HFFc6 (cell line): ENCODE results near the gene CYP21A2. TPM values are rescaled to one million over a fixed set of nuclear protein-coding genes. Genes with fewer than 3 reads are reported as not detected.

Source experiments
- DNase-seq: peaks from one replicate; pipeline ENCODE4 v3.0.0-alpha.2; 2018
- H3K27ac Mint-ChIP-seq: 2 replicates; pipeline ENCODE4 v1.8.0; 2020; ENCODE audit warnings: mild to moderate bottlenecking, mixed read lengths
- H3K27me3 Mint-ChIP-seq: 2 replicates; pipeline ENCODE4 v1.8.0; 2021; ENCODE audit warnings: mild to moderate bottlenecking, moderate library complexity, mixed read lengths; ENCODE audit not compliant: insufficient read depth
- H3K36me3 Mint-ChIP-seq: 2 replicates; pipeline ENCODE4 v1.8.0; 2021; ENCODE audit warnings: low read depth, mixed read lengths
- H3K4me1 Mint-ChIP-seq: 2 replicates; pipeline ENCODE4 v1.8.0; 2020; ENCODE audit warnings: low read depth, mixed read lengths
- H3K4me3 Mint-ChIP-seq: 2 replicates; pipeline ENCODE4 v1.8.0; 2020; ENCODE audit warnings: mild to moderate bottlenecking, moderate library complexity, mixed read lengths
- H3K9me3 Mint-ChIP-seq: 2 replicates; pipeline ENCODE4 v1.8.0; 2020; ENCODE audit warnings: mild to moderate bottlenecking, mixed read lengths
- CTCF ChIP-seq: fragments of 200-600 bp; sonication (generic); IDR thresholded peaks from 2 replicates; pipeline ENCODE4 v1.5.0; 2021; ENCODE audit warnings: antibody characterized with exemption, mild to moderate bottlenecking
- total RNA-seq, 6 experiments: library from RNA; stranded (reverse); fragmentation: NEBNext Ultra II Directional; extraction: Animal tissue kit (Norgen Biotek cat#: 25700); gene quantifications; 2 replicates in 1 of 6; 3 replicates in 5 of 6; pipeline ENCODE4 v1.2.3, GENCODE V29; 2021

Gene CYP21A2
- total RNA-seq, 6 experiments from 2014 or later, result 0.17 TPM; not detected in 5

- Mint-ChIP-seq H3K36me3 (no peaks in the 10 kb centered on the region), H3K9me3 (no peaks in the 10 kb centered on the region), H3K27me3 (peaks cover 6% of the 10 kb centered on the region; the same call in 1 of the 2 replicates), H3K4me1 (peaks cover 82% of the 10 kb centered on the region), H3K4me3 (peak overlapping the region; percentile 30), H3K27ac (peak overlapping the region; percentile 86)
- no peak for TF ChIP-seq CTCF
- peak; percentile 81 for DNase-seq
Measured at GRCh38 chr6:32081168-32081990, 43.2 kb downstream of the CYP21A2 start.

- DNase-seq, result no peak
- Mint-ChIP-seq H3K4me3 (peak overlapping the region; percentile 66), H3K4me1 (peaks cover 80% of the 10 kb centered on the region), H3K27me3 (peaks cover 6% of the 10 kb centered on the region; the same call in 1 of the 2 replicates), H3K9me3 (no peaks in the 10 kb centered on the region), H3K27ac (peak overlapping the region; percentile 86), H3K36me3 (no peaks in the 10 kb centered on the region)
- TF ChIP-seq CTCF, result no peak
Measured at GRCh38 chr6:32082478-32082877, 44.3 kb downstream of the CYP21A2 start.

GRCh38 chr6:32082935-32083334 lies 44.7 kb downstream of the CYP21A2 start:
- peak; percentile 85 for DNase-seq
- peaks cover 78% of the 10 kb centered on the region for H3K4me1 Mint-ChIP-seq
- H3K27ac Mint-ChIP-seq, result peak overlapping the region; percentile 86
- H3K27me3 Mint-ChIP-seq, result peaks cover 6% of the 10 kb centered on the region
- H3K9me3 Mint-ChIP-seq, result no peaks in the 10 kb centered on the region
- no peaks in the 10 kb centered on the region for H3K36me3 Mint-ChIP-seq
- no peak for TF ChIP-seq CTCF
- peak overlapping the region; percentile 66 for H3K4me3 Mint-ChIP-seq

DNA sequence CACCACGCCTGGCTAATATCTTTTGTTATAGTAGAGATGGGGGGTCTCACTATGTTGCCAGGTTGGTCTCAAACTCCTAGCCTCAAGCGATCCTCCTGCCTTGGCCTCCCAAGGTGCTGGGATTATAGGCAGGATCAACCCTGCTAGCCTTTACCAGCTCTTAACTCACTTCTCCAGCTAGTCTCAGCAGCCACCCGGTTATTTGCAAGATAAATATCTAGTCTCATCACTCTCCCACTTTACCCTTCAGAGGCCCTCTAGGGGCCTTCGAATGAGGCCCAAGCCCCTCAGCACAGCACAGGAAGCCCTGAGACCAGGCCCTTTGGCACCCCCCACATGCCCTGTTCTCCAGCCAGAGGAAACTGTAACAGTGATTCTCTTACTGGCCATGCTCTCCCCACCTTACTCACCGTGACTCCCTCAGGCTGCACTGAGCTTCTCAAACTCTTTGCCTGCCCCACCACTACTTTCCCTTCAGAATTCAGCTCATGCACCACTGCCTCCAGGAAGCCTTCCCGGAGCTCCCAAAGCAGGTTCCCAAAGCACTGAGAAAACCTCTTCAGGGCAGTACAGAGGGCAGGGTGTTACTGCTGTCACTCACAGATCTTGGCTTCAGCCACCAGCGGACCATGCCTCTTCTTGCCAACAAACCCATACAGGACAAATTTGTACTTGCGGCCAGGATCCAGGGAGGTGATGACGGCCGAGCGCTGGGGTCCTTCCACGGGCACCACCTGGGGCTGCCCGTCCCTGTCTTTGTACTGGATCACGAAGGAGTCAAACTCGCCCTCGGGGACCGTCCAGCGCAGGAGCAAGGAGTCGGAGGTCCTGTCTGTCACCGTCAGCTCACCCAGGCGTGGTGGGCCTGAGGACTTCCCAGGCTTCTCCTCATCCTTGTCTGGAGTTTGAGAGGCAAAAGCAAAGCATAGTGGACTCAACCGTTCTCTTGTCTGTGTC lies 45.9 kb downstream of the CYP21A2 start:
- Mint-ChIP-seq H3K27me3 (peaks cover 16% of the 10 kb centered on the region), H3K4me3 (no peak overlapping the region), H3K9me3 (no peaks in the 10 kb centered on the region), H3K4me1 (peaks cover 78% of the 10 kb centered on the region), H3K36me3 (no peaks in the 10 kb centered on the region), H3K27ac (no peak overlapping the region; the same call in 1 of the 2 replicates)
- TF ChIP-seq CTCF, result no peak
- no peak for DNase-seq

DNA sequence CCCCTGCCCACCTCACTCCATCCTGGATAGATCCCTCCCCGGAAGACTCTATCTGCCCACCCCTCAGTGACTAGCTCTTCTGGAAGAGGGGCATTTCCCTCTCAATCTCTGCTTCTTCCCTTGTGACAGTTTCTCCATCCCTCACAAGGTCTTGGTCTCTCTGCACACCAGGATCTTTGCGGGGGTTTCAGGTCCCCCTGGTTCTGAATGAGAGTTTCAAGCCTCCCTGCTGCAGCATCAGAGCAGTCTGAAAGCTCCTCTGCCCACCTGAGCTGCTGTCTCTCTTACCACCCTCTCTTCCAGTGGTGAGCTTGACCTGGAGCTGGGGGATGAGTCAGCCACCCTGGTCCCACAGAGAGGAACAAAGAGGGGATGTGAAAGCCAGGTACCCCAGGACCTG lies 46.6 kb downstream of the CYP21A2 start:
- Mint-ChIP-seq H3K27me3 (peaks cover 21% of the 10 kb centered on the region), H3K36me3 (no peaks in the 10 kb centered on the region), H3K9me3 (no peaks in the 10 kb centered on the region), H3K4me3 (no peak overlapping the region), H3K4me1 (peaks cover 71% of the 10 kb centered on the region), H3K27ac (no peak overlapping the region)
- TF ChIP-seq CTCF, result no peak
- DNase-seq, result no peak
